AML-193 (cell line): Measurements from ENCODE around the gene SCG3.

ENCODE experiments used
- DNase-seq, 2 experiments: peaks; one replicate each; lab custom pipeline; 2025; lab: John Stamatoyannopoulos, UW

The SCG3 gene

GRCh38 chr15:51727141-51727897, 46.0 kb downstream of the SCG3 start:
- DNase-seq = no peak

DNA sequence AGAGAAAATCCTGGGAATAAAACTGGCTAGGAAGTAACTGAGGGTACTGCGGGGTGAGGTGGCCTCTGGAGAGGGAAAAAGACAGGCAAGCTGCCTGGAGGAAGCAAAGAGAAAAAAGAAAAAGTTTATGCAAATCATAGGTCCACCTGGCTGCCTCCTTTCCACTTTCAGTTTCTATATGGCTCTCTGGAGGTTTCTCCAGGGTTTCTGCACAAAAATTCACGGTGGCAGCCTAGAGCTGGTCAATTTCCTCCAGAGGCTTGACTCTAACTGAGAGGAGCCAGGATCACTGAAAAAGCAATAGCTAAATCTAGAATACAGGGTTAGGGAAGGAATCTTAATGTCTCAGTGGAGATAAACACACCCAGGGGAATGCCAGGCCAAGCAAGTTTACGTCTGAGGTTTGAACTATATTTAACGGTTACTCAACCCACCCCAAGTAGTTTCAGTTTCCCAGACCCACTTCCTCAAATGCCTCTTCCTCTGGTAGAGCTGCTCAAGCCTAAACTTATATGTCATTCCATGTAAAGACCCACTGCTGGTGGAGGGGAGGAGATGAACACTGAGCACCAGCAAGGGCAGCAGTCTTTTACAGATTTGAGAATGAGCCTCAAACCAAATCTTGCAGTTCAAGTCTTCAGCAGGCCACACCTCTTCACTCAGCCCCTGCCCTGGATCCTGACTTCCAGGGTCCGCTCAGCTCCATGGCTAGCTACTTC, 50.4 kb downstream of the SCG3 start:
- peak; percentile 86 to 95 for DNase-seq

- DNase-seq = no peak
Observed at GRCh38 chr15:51732646-51733045, 51.3 kb downstream of the SCG3 start.

GRCh38 chr15:51735228-51736010, 54.1 kb downstream of the SCG3 start:
- DNase-seq = peak; percentile 28 to 42

DNA sequence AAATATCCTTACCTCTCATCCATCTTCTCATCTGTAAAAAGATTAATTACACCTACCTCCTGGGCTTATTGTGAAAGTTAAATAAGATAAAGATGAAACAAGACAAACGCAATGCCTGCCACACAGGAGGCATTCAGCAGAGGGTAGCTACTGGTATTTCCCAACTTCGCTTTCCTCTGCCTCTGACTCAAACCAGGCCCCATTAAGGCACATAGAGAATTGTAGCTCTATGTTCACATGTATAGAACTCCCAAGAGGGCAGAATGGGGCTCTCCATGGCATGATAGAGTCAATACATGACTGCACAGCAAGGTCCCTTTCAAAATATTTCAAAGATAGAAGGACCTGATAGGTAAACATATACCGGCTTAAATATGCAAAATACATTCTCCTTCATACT, 54.8 kb downstream of the SCG3 start:
- peak; percentile 59 for DNase-seq

DNA sequence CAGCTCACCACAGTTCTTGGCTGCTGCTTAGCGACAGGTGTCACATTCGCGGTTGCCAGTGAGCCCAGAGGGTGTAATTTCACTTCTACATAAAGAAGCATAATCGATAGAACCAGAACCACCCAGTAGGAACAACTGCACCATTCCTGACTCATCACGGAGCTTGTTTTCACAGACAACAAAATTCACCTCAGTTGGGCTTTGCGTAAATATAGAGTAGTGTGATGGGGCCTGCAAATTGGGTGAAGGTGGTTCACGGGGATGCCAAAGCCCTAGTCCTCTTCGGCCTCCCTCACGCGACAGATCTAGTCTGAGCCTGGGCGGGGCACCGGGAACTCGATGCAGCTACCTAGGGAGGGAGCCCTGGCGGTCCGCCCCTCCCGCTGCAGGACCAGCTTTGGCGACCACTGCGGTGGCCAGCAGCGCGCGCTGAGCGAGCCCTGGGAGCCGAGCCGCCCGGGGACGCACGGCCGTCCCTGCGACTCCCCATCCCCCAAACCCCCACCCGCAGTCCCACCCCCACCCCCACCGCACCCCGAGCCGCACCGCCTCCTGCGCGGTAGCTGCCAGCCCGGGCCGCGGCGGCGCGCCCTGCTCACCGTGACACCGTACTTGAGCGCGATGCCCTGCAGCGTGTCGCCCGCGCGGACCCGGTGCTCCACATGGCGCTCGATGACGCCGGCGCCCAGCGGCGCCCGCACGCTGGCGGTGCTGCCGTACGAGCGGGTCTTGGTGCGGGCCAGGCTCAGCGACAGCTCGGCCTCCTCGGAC, 55.6 kb downstream of the SCG3 start:
- DNase-seq = peak; percentile 20

- peak; percentile 30 to 55 for DNase-seq
Observed at GRCh38 chr15:51737522-51738305, 56.4 kb downstream of the SCG3 start, which contains the start of gene LYSMD2. Gene LYSMD2, minus strand, starts transcription at chr15:51737655. Its CDS starts 33 bp downstream, at chr15:51737622.

DNA sequence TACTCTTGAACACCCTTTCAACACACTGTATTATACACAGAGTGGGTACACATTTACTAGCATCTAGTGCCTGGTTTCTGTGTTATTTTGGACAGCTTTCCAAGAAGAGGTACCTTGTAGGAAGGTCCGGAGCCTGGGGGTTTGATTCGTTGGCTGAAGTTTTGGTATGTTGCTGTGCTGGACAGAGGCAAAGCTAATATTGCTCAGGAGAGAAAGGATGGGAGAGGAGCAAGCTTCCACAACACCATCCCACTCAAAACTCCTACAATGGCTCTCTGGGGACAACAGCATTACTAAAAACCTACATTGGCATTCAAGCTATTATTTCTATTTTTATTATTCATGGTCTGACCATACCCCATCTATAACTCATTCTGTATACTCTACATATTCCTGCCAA, 57.2 kb downstream of the SCG3 start:
- no peak for DNase-seq

DNA sequence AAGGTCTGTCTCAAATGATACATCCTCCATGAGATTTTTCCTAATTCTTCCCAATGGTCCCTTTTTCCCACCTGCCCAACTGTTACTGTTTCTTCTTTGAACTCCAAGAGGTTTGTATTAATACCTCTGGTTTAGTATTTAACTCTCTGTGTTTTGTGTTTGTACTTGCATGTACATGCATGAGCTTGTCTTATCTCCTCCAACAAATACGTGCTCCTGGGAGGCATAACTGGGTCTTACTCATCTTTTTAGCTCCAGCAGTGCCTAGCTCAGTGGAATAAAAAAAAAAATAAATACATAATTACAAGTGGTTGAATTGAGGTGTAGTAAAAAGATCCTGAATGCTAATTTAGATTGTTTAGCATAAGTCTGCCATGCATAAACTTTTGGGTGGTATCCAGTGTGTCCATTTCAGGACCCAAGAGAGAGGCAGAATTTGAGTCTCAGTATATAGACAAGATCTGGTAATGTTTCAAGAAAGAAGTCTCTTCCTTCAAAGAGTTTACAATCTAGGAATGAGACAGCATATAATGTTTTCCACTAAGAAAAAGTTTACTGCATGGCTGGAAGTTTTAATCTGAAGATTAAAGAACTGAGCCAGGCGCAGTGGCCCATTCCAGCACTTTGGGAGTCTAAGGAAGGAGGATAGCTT, 57.9 kb downstream of the SCG3 start:
- DNase-seq = no peak

- DNase-seq = no peak
Observed at GRCh38 chr15:51749307-51749706, 68.0 kb downstream of the SCG3 start.

DNA sequence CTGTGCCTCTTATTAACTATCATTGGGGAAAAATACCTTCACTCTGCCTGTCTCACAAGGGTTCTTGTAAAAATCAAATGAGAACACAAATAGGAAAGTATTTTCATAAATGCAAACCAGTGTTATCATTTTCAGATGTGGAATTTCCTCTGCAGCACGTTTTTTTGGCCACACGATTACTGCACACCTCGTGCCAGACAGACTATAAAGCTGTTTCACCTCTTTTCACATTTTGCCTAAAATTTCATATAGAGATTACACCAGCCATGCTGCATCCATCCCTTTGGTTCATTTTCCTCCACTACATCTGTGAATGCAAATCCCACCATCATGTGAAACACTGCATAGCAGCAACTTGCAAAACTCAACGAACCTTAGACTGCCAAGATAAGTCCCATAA, 68.9 kb downstream of the SCG3 start:
- no peak for DNase-seq

GRCh38 chr15:51750792-51751696, 69.7 kb downstream of the SCG3 start, which contains the start of gene TMOD2:
Gene TMOD2, plus strand, starts transcription at chr15:51751597. Its CDS starts 14,845 bp downstream, at chr15:51766442.
- no peak for DNase-seq

GRCh38 chr15:51751697-51752683, 70.7 kb downstream of the SCG3 start:
- peak; percentile 5 to 6 for DNase-seq

GRCh38 chr15:51752888-51753287, 71.6 kb downstream of the SCG3 start:
- peak; percentile 74 to 82 for DNase-seq

DNA sequence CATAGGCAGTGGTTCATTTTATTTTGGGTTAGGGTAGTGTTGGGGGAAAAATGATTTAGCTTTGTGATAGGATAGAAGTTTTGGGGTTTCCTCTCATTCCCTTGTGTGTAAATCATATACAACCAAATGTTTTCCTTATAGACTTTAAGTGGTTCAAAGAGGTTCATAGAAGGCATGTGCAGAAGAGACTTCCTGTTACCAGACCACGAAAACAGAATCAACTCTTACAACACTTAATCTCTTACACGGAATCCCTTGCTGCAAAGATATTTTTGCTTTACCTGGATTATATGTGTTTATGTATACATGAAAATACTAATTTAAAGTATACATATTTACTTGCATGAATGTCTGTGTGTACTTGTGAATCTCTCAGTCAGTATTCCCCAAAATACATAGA, 73.0 kb downstream of the SCG3 start:
- DNase-seq = peak; percentile 21 to 34

- DNase-seq = peak in 1 of 2 experiments; percentile 24
Observed at GRCh38 chr15:51755790-51756189, 74.5 kb downstream of the SCG3 start.

GRCh38 chr15:51756482-51756881, 75.2 kb downstream of the SCG3 start:
- DNase-seq = peak; percentile 89 to 94

DNA sequence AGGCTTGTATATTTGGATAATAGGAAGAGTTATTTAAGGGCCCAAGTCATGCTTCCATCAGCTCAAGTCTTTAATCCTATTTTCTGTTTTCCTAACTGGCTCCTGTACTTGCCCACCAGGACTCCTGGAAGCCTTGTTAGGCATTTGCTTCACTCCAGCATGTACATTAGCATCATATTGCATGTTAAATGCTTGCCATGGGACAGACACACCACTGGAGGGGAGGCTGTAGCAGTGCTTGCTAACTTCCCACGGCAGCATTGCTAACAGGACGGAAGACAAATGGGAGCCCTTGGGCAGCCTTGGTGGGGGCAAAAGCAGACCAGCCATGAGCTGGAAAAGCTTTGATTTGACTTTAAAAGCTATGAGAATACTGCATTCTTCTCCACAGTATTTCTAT, 76.1 kb downstream of the SCG3 start:
- no peak for DNase-seq
